Measurements from ENCODE around the gene CLEC2B. TPM values are rescaled to one million over a fixed set of nuclear protein-coding genes. Genes with fewer than 3 reads are reported as not detected.

Gene CLEC2B
- total and polyA plus RNA-seq, 4 donors, result 2.9 to 4.2 (median 3.1) TPM

GRCh38 chr12:9902539-9903228, 33.5 kb upstream of the CLEC2B start:
- TF ChIP-seq RXRA (IDR thresholded peaks at IDR 0.05), result no peak
- Histone ChIP-seq H3K36me3 (ENCODE audit: control insufficient read depth in 4 of 4, insufficient read depth in 3 of 4, low read depth in 1 of 4, low read length in 3 of 4) (no peaks in the 10 kb centered on the region), H3K9ac (ENCODE audit: low read depth in 1 of 2, low read length in 2 of 2) (no peak overlapping the region), H3K27ac (ENCODE audit: low read depth in 1 of 2, low read length in 2 of 2) (no peak overlapping the region), H3K4me3 (ENCODE audit: low read depth in 1 of 3, low read length in 3 of 3) (peak overlapping the region in 1 of 3 donors; percentile 13), H3K27me3 (ENCODE audit: control insufficient read depth in 4 of 4, insufficient read depth in 4 of 4, low read length in 3 of 4) (no peaks in the 10 kb centered on the region), H3K9me3 (ENCODE audit: control insufficient read depth in 4 of 4, low read length in 3 of 4) (peaks cover 4 to 15% (median 6%) of the 10 kb centered on the region in 4 donors), H3K4me1 (ENCODE audit: control insufficient read depth in 4 of 4, insufficient read depth in 4 of 4, low read length in 3 of 4) (peaks cover 0 to 15% (median 6%) of the 10 kb centered on the region in 4 donors)
- DNase-seq (ENCODE audit: low spot score), result no peak
- WGBS, result 93% methylated on average over 7 of the region's 7 CpGs

- Histone ChIP-seq H3K36me3 (ENCODE audit: control insufficient read depth in 4 of 4, insufficient read depth in 3 of 4, low read depth in 1 of 4, low read length in 3 of 4) (no peaks in the 10 kb centered on the region), H3K9me3 (ENCODE audit: control insufficient read depth in 4 of 4, low read length in 3 of 4) (peaks cover 4 to 15% (median 6%) of the 10 kb centered on the region in 4 donors), H3K4me3 (ENCODE audit: low read depth in 1 of 3, low read length in 3 of 3) (no peak overlapping the region), H3K4me1 (ENCODE audit: control insufficient read depth in 4 of 4, insufficient read depth in 4 of 4, low read length in 3 of 4) (peaks cover 0 to 15% (median 6%) of the 10 kb centered on the region in 4 donors), H3K27ac (ENCODE audit: low read depth in 1 of 2, low read length in 2 of 2) (peak overlapping the region; percentile 12 to 36), H3K27me3 (ENCODE audit: control insufficient read depth in 4 of 4, insufficient read depth in 4 of 4, low read length in 3 of 4) (no peaks in the 10 kb centered on the region), H3K9ac (ENCODE audit: low read depth in 1 of 2, low read length in 2 of 2) (no peak overlapping the region)
- WGBS, result 35% methylated on average over 2 of the region's 2 CpGs
- TF ChIP-seq GABPA (IDR thresholded peaks at IDR 0.05 in 1 of 2, conservative IDR thresholded peaks at IDR 0.05 in 1 of 2), result no peak
- peak; percentile 29 to 58 for TF ChIP-seq HNF4A (conservative IDR thresholded peaks at IDR 0.05)
- no peak for TF ChIP-seq REST (IDR thresholded peaks at IDR 0.05)
- TF ChIP-seq TAF1 (conservative IDR thresholded peaks at IDR 0.05), result no peak
- peak; percentile 10 for TF ChIP-seq HNF4G (IDR thresholded peaks at IDR 0.05)
- TF ChIP-seq ZBTB33 (IDR thresholded peaks at IDR 0.05), result no peak
- TF ChIP-seq FOXA2 (IDR thresholded peaks at IDR 0.05), result no peak
- TF ChIP-seq FOXA1 (IDR thresholded peaks at IDR 0.05), result no peak
- TF ChIP-seq MAX (IDR thresholded peaks at IDR 0.05), result no peak
- TF ChIP-seq ATF3 (IDR thresholded peaks at IDR 0.05), result peak; percentile 12
- TF ChIP-seq JUND (IDR thresholded peaks at IDR 0.05), result peak in 1 of 2 donors; percentile 16
- no peak for TF ChIP-seq EGR1 (IDR thresholded peaks at IDR 0.05; ENCODE audit: low read depth in 2 of 2)
- no peak for TF ChIP-seq RAD21 (IDR thresholded peaks at IDR 0.05)
- TF ChIP-seq SP1 (IDR thresholded peaks at IDR 0.05), result peak; percentile 51
- no peak for TF ChIP-seq CTCF (IDR thresholded peaks at IDR 0.05; ENCODE audit: low read depth, low read length, missing input control)
- TF ChIP-seq NR2F2 (IDR thresholded peaks at IDR 0.05), result no peak
- TF ChIP-seq YY1 (IDR thresholded peaks at IDR 0.05), result peak; percentile 58
- TF ChIP-seq RXRA (IDR thresholded peaks at IDR 0.05), result peak; percentile 44 to 65
- no peak for DNase-seq (ENCODE audit: low spot score)
Observed at GRCh38 chr12:9900930-9901329, 31.8 kb upstream of the CLEC2B start.
